Activated CD8-positive, alpha-beta memory T cell treated with anti-CD3 and anti-CD28 coated beads, Interleukin-2, amount 50 U/mL, for 24 hours (primary cell): ENCODE data around the gene FBXL14.
"Not testable (repeated sequence)": the region's sequence is repeated elsewhere in the genome, so short reads cannot be mapped to it uniquely, and the experiment has no call there.

Experiments
- DNase-seq: peaks from one replicate; pipeline ENCODE4 v3.0.0-alpha.2; 2020; ENCODE audit errors: extremely low read depth

Gene FBXL14

GRCh38 chr12:1619587-1619986 lies 25.2 kb upstream of the FBXL14 start:
- DNase-seq: no peak

GRCh38 chr12:1619159-1619558 lies 24.8 kb upstream of the FBXL14 start:
- DNase-seq: no peak

DNA sequence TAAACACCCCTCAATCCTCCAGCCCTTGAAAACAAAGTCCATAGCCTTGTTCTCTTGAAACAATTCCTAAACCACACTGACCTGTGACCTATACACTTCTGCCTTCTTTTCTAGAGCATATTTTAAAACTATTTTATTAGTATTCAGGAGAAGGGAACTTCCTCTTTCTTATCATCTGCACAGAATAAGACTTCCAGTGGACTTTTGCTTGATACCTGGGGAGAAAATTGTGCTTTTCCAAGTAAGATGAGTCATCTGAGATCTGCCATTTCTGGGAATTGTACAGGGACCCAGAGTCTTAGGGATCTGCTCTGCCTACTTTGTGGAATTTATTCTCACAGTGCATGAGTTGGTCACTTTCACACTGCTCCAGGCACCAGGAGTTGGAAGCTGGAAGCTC lies 24.1 kb upstream of the FBXL14 start:
- DNase-seq: no peak

GRCh38 chr12:1616233-1617066 lies 22.1 kb upstream of the FBXL14 start:
- no peak for DNase-seq

- DNase-seq: no peak
Observed at GRCh38 chr12:1614360-1614759, 20.0 kb upstream of the FBXL14 start.

- DNase-seq: no peak
Observed at GRCh38 chr12:1613860-1614259, 19.5 kb upstream of the FBXL14 start.

DNA sequence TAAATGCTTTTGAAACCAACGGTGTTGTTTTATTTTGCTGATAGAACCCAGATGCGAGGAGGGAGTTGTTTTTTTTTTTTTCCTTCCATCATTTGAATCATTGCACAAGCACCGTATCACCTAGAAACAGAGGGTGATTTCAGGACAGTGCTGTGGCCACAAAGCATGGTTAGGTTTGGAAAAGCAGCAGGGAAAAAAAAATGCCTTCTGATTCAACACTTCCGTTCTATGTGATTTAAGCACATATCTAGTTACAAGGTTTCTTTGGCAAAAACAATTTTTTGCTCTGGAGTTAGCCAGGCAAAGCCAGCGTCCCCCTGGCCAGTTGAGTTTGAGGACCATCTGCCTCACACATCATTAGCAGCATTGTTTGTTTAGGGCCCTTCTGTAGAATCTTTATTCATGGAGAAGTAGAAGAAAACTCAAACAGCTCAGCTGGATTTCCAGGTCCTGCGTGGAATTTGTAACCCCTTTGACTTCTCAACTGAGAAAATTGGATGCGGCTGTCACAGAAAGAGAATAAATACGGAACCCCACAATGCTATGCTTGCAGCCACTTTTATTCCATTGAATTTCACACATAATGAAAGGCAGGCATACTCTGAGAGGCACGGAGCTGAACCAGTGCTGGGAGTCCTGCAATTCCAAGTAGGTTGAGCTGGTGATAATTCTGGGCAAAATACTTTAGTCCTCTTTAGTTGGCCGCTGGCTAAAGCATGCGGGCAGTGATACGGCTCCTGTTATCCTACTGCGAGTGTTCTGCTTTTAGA lies 17.6 kb upstream of the FBXL14 start:
- no peak for DNase-seq

DNA sequence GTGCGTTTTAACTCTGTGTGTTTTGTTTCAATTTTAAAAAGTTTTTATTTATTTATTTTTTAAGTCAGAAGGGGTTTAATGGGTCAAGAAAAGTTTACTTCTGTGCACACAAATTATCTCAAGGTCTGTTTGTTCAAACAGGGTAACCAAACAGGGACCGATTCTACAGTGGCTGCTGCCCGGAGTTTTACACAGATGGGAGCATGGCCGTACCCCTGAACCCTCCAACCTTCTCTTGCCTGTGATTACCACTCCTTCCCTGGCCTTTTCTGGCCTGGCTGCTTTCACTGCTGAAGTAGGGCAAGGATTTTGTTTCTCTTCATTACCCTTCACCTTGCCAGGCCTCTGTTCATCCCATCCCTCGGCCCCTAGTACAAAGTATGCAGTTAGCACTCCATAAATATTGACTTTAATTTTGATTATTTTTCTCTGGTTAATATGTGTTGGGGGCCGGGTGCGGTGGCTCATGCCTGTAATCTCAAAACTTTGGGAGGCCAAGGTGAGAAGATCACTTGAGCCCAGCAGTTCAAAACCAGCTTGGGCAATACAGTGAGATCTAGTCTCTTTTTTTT lies 15.8 kb upstream of the FBXL14 start:
- DNase-seq: no peak

GRCh38 chr12:1608713-1609119 lies 14.3 kb upstream of the FBXL14 start:
- DNase-seq: no peak

- no peak for DNase-seq
Observed at GRCh38 chr12:1607940-1608712, 13.7 kb upstream of the FBXL14 start.

DNA sequence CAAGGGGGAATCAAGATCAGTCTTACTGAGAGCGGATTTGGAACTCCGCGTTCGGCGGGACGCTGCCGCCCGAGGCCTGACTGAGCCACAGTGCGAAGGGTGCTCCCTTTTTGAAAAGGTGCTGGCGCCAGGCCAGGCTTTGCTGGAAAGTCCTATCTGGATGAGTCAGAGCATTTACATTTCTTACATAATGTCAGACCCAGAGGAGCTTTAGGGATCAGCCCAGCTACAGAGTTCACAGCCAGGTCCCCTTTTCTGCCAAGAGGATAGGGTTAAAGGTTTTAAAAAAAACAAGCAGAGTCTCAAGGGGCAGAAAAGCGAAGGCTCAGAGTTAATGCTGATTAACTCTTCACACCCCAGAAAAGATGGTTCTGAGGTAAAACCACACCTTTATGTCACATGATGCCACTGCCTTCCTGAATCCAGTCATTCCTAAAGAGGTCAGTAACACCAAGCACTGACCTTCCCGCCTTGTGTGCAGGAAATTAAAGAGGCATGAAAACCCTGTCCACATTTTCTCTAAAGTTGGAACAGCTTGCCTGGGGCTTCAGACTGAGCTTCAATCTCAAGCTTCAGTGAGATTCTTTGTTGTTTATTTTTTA lies 11.7 kb upstream of the FBXL14 start:
- DNase-seq: no peak

- no peak for DNase-seq
Observed at GRCh38 chr12:1605129-1606020, 11.0 kb upstream of the FBXL14 start.

DNA sequence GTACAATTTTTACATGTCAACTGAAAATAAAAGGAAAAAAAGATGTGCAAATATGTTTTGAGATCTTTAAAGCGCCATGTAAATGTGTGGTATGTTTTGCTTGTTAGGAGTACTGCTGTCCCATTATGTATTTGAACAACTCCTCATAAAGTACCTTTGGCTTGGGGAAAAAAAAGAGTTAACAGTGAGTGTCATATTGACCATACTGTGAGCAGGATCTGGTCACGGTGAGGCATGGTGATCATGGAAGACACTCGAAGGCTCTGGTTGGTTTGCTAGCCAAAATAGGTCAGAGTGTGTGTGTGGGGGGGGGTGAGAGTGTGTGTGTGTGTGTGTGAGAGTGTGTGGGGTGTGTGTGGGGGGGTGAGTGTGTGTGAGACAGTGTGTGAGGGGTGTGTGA lies 10.1 kb upstream of the FBXL14 start:
- DNase-seq: no peak

- DNase-seq: no peak
Observed at GRCh38 chr12:1603269-1603993, 9.1 kb upstream of the FBXL14 start.

GRCh38 chr12:1602706-1603105 lies 8.3 kb upstream of the FBXL14 start:
- not testable (repeated sequence) for DNase-seq

DNA sequence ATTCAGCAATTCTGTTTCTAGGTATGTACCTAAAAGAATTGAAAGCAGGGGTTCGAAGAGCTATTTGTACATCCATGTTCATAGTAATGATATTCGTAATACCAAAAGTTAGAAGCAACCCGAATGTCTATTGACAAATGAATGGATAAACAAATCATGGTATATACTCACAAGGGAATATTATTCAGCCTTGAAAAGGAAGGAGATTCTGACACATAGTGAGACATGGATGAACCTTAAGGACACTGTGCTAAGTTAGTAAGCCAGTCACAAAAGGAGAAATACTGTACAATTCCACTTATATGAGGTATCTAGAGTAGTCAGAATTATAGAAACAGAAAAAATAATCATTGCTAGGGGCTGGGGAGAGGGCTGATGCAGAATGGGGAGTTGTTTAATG lies 4.4 kb upstream of the FBXL14 start:
- DNase-seq: no peak

GRCh38 chr12:1595690-1596347 lies 1.4 kb upstream of the FBXL14 start:
- DNase-seq: no peak

DNA sequence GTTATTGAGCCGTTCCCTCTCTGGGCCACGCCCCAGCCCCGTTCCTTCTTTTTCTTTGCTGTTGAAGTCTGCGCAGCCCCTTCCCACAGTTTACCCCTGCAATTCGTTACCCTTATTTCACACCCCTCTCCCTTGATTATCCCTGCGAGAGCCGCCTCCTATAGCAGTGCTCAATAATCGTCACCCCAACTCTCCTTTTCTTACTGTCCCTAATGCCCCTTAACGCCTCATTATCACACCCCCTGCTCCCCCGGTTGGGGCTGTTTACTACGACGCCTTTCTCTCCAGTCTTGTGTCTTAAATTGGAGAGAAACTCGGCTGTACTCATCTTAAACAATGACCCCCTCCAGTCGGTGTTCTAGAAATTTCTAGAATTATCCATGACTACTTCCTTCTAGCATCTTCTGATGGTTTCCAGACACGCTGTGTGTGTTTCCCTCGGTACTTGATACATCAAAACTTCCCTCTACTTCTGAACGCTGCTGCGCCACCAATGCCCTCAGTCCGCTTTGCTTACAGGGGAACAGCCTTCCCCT lies 713 bp upstream of the FBXL14 start:
- no peak for DNase-seq

- DNase-seq: no peak
Observed at GRCh38 chr12:1594006-1594260, 448 bp downstream of the FBXL14 start.
